Neural cell (in vitro differentiated cells): ENCODE results near the gene DSG4. TPM values are rescaled to one million over a fixed set of nuclear protein-coding genes. Genes with fewer than 3 reads are reported as not detected.

Source experiments
- H2AFZ ChIP-seq: fragments of 200-600, 300-800 bp; sonication (generic), shearing (Covaris generic); 2 replicates; pipeline ENCODE4 v1.6.0; 2014; ENCODE audit warnings: low read depth, mild to moderate bottlenecking, antibody characterized with exemption, low read length, moderate library complexity
- H3F3A ChIP-seq: fragments of 200-600 bp; shearing (Covaris generic); 2 replicates; pipeline ENCODE4 v1.6.1; 2016; ENCODE audit warnings: mild to moderate bottlenecking, moderate library complexity, mixed read lengths, antibody characterized with exemption, low read length; ENCODE audit not compliant: insufficient read depth, poor library complexity, severe bottlenecking
- H3K27ac ChIP-seq: fragments of 200-600, 300-800 bp; sonication (generic), shearing (Covaris generic); 2 replicates; pipeline ENCODE4 v1.5.1; 2014; ENCODE audit warnings: mild to moderate bottlenecking, low read length, moderate library complexity
- H3K27me3 ChIP-seq: fragments of 300-800, 200-600 bp; sonication (generic), shearing (Covaris generic); 2 replicates; pipeline ENCODE4 v1.6.0; 2014; ENCODE audit warnings: mild to moderate bottlenecking, low read depth, low read length, moderate library complexity; ENCODE audit not compliant: insufficient read depth
- H3K36me3 ChIP-seq: fragments of 300-800, 200-600 bp; sonication (generic), shearing (Covaris generic); 2 replicates; pipeline ENCODE4 v1.5.1; 2014; ENCODE audit warnings: mild to moderate bottlenecking, antibody characterized with exemption, low read length, moderate library complexity; ENCODE audit not compliant: insufficient read depth
- H3K4me2 ChIP-seq: fragments of 300-800, 200-600 bp; sonication (generic), shearing (Covaris generic); 2 replicates; pipeline ENCODE4 v1.6.0; 2014; ENCODE audit warnings: mild to moderate bottlenecking, low read length
- H3K4me3 ChIP-seq: fragments of 300-800, 200-600 bp; sonication (generic), shearing (Covaris generic); 2 replicates; pipeline ENCODE4 v1.5.1; 2014; ENCODE audit warnings: mild to moderate bottlenecking, low read length, moderate library complexity
- H3K79me2 ChIP-seq: fragments of 200-600 bp; shearing (Covaris generic); replicated peaks from 2 replicates; pipeline ENCODE4 v1.6.0; 2014; ENCODE audit warnings: mild to moderate bottlenecking, low read length, moderate library complexity; ENCODE audit not compliant: insufficient read depth
- H3K9ac ChIP-seq: fragments of 300-800, 200-600 bp; sonication (generic), shearing (Covaris generic); 2 replicates; pipeline ENCODE4 v1.6.1; 2016; ENCODE audit warnings: mild to moderate bottlenecking, low read length, mixed read lengths
- H3K9me2 ChIP-seq: fragments of 200-600 bp; shearing (Covaris generic); 2 replicates; pipeline ENCODE4 v1.6.1; 2016; ENCODE audit warnings: mild to moderate bottlenecking, low read length, mixed read lengths; ENCODE audit not compliant: insufficient read depth
- H3K9me3 ChIP-seq: fragments of 200-600, 300-800 bp; sonication (generic), shearing (Covaris generic); 2 replicates; pipeline ENCODE4 v1.6.1; 2016; ENCODE audit warnings: mild to moderate bottlenecking, mixed run types, low read length, moderate library complexity, mixed read lengths
- H4K20me1 ChIP-seq: fragments of 200-600 bp; shearing (Covaris generic); 2 replicates; pipeline ENCODE4 v1.6.1; 2016; ENCODE audit warnings: mild to moderate bottlenecking, mixed run types; ENCODE audit not compliant: insufficient read depth
- CTCF ChIP-seq: fragments of 450-650 bp; IDR thresholded peaks from 2 replicates; pipeline ENCODE4 v1.5.1; 2014; ENCODE audit warnings: antibody characterized with exemption, mild to moderate bottlenecking, moderate library complexity; ENCODE audit not compliant: poor library complexity, severe bottlenecking
- EP300 ChIP-seq: fragments of 450-650 bp; conservative IDR thresholded peaks from 2 replicates; pipeline ENCODE4 v1.6.1; 2014; ENCODE audit warnings: antibody characterized with exemption, mild to moderate bottlenecking, moderate library complexity; ENCODE audit not compliant: poor library complexity, severe bottlenecking
- EZH2 ChIP-seq: fragments of 200-600, 300-800 bp; shearing (Covaris generic), sonication (generic); IDR thresholded peaks from 2 replicates; pipeline ENCODE4 v1.6.1; 2014; ENCODE audit warnings: antibody characterized with exemption, low read length, borderline replicate concordance, mild to moderate bottlenecking; ENCODE audit not compliant: insufficient read depth, poor library complexity, severe bottlenecking
- MXI1 ChIP-seq: fragments of 450-650 bp; conservative IDR thresholded peaks from 2 replicates; pipeline ENCODE4 v1.6.1; 2014; ENCODE audit warnings: antibody characterized with exemption, mild to moderate bottlenecking; ENCODE audit not compliant: poor library complexity, severe bottlenecking
- POLR2AphosphoS5 ChIP-seq: IDR thresholded peaks from 2 replicates; pipeline ENCODE4 v1.6.1; 2012
- RAD21 ChIP-seq: fragments of 450-650 bp; conservative IDR thresholded peaks from 2 replicates; pipeline ENCODE4 v1.6.1; 2014; ENCODE audit warnings: antibody characterized with exemption, mild to moderate bottlenecking, moderate library complexity
- REST ChIP-seq: IDR thresholded peaks from 2 replicates; pipeline ENCODE4 v1.6.1; 2012; ENCODE audit warnings: borderline replicate concordance
- SMC3 ChIP-seq: fragments of 450-650 bp; conservative IDR thresholded peaks from 2 replicates; pipeline ENCODE4 v1.6.1; 2014; ENCODE audit warnings: antibody characterized with exemption, mild to moderate bottlenecking, moderate library complexity; ENCODE audit not compliant: poor library complexity
- TAF1 ChIP-seq: IDR thresholded peaks from 2 replicates; pipeline ENCODE4 v1.6.1; 2012; ENCODE audit warnings: low read depth
- polyA plus RNA-seq: library from polyadenylated mRNA; depleted of rRNA; stranded (reverse); fragments of >200 nt; gene quantifications from 2 replicates; pipeline ENCODE4 v1.2.3, GENCODE V29; 2014

The DSG4 gene
- polyA plus RNA-seq, 1 donor from 2014 or later, result not detected

GRCh38 chr18:31426871-31427406 lies 50.4 kb downstream of the DSG4 start:
- Histone ChIP-seq H2AFZ (no peak overlapping the region), H3K9ac (no peak overlapping the region)

GRCh38 chr18:31428211-31428610 lies 51.6 kb downstream of the DSG4 start:
- Histone ChIP-seq H3F3A (no peaks in the 10 kb centered on the region), H3K79me2 (no peaks in the 10 kb centered on the region), H3K27ac (no peak overlapping the region), H3K9me2 (no peaks in the 10 kb centered on the region), H3K27me3 (no peaks in the 10 kb centered on the region), H3K36me3 (no peaks in the 10 kb centered on the region), H3K4me3 (no peak overlapping the region), H3K9me3 (no peaks in the 10 kb centered on the region), H2AFZ (no peak overlapping the region), H3K4me2 (no peak overlapping the region), H4K20me1 (no peaks in the 10 kb centered on the region), H3K9ac (no peak overlapping the region)
- TF ChIP-seq EP300, result no peak
- TF ChIP-seq SMC3, result no peak
- TF ChIP-seq REST, result no peak
- TF ChIP-seq RAD21, result no peak
- TF ChIP-seq MXI1, result no peak
- TF ChIP-seq EZH2, result no peak
- no peak for TF ChIP-seq POLR2AphosphoS5
- no peak for TF ChIP-seq TAF1

More at GRCh38 chr18:31426871-31427406, 50.4 kb downstream of the DSG4 start:
- Histone ChIP-seq H3K79me2 (no peaks in the 10 kb centered on the region), H3K9me3 (no peaks in the 10 kb centered on the region), H3K4me2 (no peak overlapping the region), H3K27me3 (no peaks in the 10 kb centered on the region), H3K27ac (no peak overlapping the region), H3K36me3 (no peaks in the 10 kb centered on the region), H3K9me2 (no peaks in the 10 kb centered on the region), H4K20me1 (no peaks in the 10 kb centered on the region), H3K4me3 (no peak overlapping the region), H3F3A (no peaks in the 10 kb centered on the region)
- TF ChIP-seq CTCF (no peak), EZH2 (no peak), EP300 (no peak), SMC3 (no peak), POLR2AphosphoS5 (no peak), RAD21 (no peak), MXI1 (no peak), REST (no peak), TAF1 (no peak)
